Choroid plexus epithelial cell (primary cell): ENCODE measurements around the gene OSCP1.

Source experiments
- DNase-seq: peaks from one replicate; pipeline ENCODE4 v3.0.0-alpha.2; 2010; ENCODE audit warnings: low read depth
- H3K4me3 ChIP-seq: 2 replicates; pipeline ENCODE4 v1.5.1; 2011; ENCODE audit warnings: low read depth, mild to moderate bottlenecking, control low read depth, low read length, moderate library complexity
- TF ChIP-seq, protein P1 (sequence below): conservative IDR thresholded peaks from 2 replicates; pipeline ENCODE4 v1.5.1; 2011; ENCODE audit warnings: low read depth, mild to moderate bottlenecking, control low read depth, inconsistent platforms, low read length, moderate library complexity

Gene OSCP1

DNA sequence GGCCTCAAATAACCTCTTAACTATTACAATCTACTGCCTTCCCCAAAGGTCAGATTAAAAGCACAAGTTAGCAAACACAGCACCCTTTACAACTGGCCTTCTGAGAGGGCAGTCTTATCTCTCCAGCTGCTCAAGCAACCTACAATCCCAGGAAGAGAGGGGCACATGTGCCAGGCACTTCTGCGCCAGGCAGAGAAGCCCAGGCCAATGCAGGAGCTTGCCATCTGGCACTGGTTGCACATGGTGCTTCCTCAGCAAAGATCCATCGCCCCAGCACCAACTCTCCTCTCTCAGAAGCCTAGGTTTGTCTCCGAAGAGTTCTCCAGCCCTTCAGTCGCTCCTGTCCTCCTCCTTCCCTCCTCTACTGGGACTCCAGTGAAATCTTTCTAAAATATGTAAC lies 67.0 kb downstream of the OSCP1 start:
- DNase-seq, result no peak
- H3K4me3 ChIP-seq, result no peak overlapping the region
- TF ChIP-seq, protein P1, sequence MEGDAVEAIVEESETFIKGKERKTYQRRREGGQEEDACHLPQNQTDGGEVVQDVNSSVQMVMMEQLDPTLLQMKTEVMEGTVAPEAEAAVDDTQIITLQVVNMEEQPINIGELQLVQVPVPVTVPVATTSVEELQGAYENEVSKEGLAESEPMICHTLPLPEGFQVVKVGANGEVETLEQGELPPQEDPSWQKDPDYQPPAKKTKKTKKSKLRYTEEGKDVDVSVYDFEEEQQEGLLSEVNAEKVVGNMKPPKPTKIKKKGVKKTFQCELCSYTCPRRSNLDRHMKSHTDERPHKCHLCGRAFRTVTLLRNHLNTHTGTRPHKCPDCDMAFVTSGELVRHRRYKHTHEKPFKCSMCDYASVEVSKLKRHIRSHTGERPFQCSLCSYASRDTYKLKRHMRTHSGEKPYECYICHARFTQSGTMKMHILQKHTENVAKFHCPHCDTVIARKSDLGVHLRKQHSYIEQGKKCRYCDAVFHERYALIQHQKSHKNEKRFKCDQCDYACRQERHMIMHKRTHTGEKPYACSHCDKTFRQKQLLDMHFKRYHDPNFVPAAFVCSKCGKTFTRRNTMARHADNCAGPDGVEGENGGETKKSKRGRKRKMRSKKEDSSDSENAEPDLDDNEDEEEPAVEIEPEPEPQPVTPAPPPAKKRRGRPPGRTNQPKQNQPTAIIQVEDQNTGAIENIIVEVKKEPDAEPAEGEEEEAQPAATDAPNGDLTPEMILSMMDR, result no peak

DNA sequence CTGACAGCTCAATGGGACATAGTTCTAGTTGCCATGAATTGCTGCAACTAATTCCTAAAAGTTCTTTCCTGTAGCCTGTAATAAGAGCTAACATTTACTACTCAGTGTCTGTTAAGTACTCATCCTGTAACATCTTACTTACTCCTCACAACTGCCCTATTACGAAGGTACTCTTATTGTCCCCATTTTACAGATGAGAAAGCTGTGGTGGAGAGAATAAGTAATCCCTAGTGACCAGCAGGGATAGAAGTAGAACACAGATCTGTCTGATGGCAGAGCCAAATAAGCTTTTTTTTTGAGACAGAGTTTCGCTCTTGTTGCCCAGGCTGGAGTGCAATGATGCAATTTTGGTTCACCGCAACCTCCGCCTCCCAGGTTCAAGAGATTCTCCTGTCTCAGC lies 67.6 kb downstream of the OSCP1 start:
- TF ChIP-seq, protein P1, result no peak
- H3K4me3 ChIP-seq, result no peak overlapping the region
- no peak for DNase-seq

DNA sequence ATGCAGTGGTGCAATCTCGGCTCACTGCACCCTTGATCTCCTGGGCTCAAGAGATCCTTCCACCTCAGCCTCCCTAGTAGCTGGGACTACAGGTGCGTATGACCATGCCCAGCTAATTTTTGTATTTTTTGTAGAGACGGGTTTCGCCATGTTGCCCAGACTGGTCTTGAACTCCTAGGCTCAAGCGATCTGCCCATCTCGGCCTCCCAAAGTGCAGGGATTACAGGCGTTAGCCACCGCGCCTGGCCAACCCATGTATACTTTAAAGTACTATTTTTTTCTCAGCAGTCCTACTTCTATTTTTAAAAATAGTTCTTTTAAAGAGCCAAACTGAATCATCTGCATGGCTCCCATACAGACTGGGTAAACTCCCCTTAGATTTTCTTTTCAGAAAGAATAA lies 68.0 kb downstream of the OSCP1 start:
- TF ChIP-seq, protein P1, result no peak
- no peak overlapping the region for H3K4me3 ChIP-seq
- no peak for DNase-seq

DNA sequence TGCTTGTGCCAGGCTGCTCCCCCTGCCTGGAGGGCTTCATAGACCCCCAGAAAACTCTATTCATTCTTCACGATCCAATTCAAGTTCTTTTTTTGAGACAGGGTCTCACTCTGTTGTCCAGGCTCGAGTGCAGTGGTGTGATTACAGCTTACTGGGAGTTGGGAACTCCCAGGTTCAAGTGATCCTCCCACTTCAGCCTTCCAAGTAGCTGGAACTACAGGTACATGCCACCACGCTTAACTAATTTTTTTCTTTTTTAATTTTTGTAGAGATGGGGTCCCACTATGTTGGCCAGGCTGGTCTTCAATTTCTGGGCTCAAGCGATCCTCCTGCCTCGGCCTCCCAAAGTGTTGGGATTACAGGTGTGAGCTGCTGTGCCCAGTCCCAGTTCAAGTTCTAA lies 68.8 kb downstream of the OSCP1 start:
- no peak for DNase-seq
- TF ChIP-seq, protein P1, result no peak
- no peak overlapping the region for H3K4me3 ChIP-seq

DNA sequence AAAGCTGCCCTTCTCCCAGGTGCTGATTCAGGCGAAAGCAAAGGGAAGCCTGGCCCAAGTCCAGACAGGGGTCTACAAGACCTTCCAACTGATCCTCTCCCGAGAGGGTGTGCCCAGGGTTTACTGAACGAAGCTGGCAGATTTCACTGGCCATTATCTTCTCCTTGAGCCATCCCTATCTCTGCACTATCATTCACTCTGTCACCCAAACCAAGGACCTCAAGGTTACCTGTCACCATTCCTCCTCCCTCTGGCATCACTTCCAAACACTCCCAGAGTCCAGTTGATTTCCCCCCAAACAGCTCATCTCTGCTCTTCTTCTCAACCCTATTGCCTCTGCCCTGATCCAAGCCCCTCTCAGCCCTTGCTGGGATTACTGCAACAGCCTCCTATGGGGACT lies 69.5 kb downstream of the OSCP1 start:
- TF ChIP-seq, protein P1, result no peak
- no peak for DNase-seq

DNA sequence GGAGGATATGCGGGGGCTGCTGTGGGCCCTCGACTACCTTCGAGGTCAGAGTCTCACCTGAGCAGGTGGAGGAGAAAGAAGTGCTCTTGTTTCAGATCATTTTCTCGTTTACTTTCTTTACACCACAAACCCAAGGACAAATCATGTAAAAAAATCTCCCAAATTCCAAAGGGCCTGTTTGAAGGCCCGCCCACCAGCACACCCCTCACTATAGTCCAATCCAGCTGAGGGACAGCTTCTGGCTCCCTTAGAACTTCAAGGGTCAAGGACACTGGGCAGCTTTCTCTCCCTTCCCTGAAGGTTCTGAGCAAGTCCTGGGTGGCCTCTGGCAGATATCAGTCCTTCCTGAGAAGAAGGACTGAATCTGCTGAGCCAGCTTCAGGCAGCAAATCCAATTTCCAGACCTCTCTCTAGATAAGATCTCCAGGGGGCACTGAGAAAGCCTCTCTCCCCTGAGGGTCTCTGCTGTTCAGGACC lies 70.1 kb downstream of the OSCP1 start:
- H3K4me3 ChIP-seq, result no peak overlapping the region
- no peak for DNase-seq

More for the DNA sequence above, 69.5 kb downstream of the OSCP1 start:
- no peak overlapping the region for H3K4me3 ChIP-seq

More for the DNA sequence above, 70.1 kb downstream of the OSCP1 start:
- TF ChIP-seq, protein P1, result no peak
